22Rv1 (cell line): ENCODE data around the gene KIF1A.

ENCODE experiments used
- ZFX ChIP-seq: fragments of 450-650 bp; IDR thresholded peaks from 2 replicates; pipeline ENCODE4 v1.6.1; 2017; ENCODE audit warnings: antibody characterized with exemption, borderline replicate concordance
- TF ChIP-seq, protein P1 (sequence below): fragments of 450-650 bp; IDR thresholded peaks from 2 replicates; pipeline ENCODE4 v1.5.1; 2017; ENCODE audit warnings: mild to moderate bottlenecking

DNA sequence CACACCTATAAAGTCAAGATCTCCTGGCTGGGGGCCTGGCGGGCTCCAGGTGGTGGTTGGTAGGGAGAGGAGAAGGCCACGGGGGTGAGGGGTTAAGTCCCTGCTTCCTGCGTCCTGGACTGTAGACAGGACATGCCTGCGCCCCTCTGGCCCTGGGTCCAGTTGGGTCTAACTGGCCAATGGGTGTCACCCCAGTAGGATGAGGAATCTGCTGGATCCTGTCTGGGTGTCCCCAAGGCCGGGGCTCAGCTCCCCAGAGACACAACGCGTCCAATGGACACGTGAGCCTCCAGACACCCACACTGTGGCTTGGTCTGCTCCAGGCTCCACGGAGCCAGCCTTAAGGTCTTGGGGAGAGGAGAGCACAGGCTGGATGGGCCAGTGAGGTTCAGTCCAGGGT lies 108.7 kb downstream of the KIF1A start:
- TF ChIP-seq, protein P1, sequence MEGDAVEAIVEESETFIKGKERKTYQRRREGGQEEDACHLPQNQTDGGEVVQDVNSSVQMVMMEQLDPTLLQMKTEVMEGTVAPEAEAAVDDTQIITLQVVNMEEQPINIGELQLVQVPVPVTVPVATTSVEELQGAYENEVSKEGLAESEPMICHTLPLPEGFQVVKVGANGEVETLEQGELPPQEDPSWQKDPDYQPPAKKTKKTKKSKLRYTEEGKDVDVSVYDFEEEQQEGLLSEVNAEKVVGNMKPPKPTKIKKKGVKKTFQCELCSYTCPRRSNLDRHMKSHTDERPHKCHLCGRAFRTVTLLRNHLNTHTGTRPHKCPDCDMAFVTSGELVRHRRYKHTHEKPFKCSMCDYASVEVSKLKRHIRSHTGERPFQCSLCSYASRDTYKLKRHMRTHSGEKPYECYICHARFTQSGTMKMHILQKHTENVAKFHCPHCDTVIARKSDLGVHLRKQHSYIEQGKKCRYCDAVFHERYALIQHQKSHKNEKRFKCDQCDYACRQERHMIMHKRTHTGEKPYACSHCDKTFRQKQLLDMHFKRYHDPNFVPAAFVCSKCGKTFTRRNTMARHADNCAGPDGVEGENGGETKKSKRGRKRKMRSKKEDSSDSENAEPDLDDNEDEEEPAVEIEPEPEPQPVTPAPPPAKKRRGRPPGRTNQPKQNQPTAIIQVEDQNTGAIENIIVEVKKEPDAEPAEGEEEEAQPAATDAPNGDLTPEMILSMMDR, result no peak
- no peak for TF ChIP-seq ZFX
